Pons (tissue), 1 donor: ENCODE measurements around the gene ROM1.
"Not testable (repeated sequence)": the region's sequence is repeated elsewhere in the genome, so short reads cannot be mapped to it uniquely, and the experiment has no call there.

Experiments used
- DNase-seq: peaks from one replicate; pipeline ENCODE4 v3.0.0-alpha.2; 2016; ENCODE audit warnings: low spot score

Gene ROM1

GRCh38 chr11:62610403-62610802 lies 2.7 kb upstream of the ROM1 start:
- DNase-seq: no peak

GRCh38 chr11:62610814-62611704 lies 2.0 kb upstream of the ROM1 start:
- no peak for DNase-seq

- no peak for DNase-seq
These were observed 1.2 kb upstream of the ROM1 start for GRCh38 chr11:62611705-62612365.

- no peak for DNase-seq
These were observed 278 bp downstream of the ROM1 start for GRCh38 chr11:62613291-62613778.

- no peak for DNase-seq
These were observed 1.2 kb downstream of the ROM1 start for GRCh38 chr11:62614275-62614674.

- no peak for DNase-seq
These were observed 2.5 kb downstream of the ROM1 start for GRCh38 chr11:62615521-62615920.

GRCh38 chr11:62616957-62617356 lies 3.9 kb downstream of the ROM1 start:
- not testable (repeated sequence) for DNase-seq

- no peak for DNase-seq
These were observed 8.0 kb downstream of the ROM1 start for GRCh38 chr11:62621027-62621566.

- DNase-seq: peak; percentile 98
These were observed 8.8 kb downstream of the ROM1 start, which contains the start of gene B3GAT3 for GRCh38 chr11:62621567-62622470. Gene B3GAT3, minus strand, starts transcription at chr11:62621986. Its CDS starts 39 bp downstream, at chr11:62621947.

GRCh38 chr11:62622476-62623089 lies 9.5 kb downstream of the ROM1 start:
- no peak for DNase-seq

- no peak for DNase-seq
These were observed 14.7 kb downstream of the ROM1 start for GRCh38 chr11:62627713-62628112.

GRCh38 chr11:62632492-62632891 lies 19.4 kb downstream of the ROM1 start:
- DNase-seq: no peak

GRCh38 chr11:62644220-62644619 lies 31.2 kb downstream of the ROM1 start:
- DNase-seq: no peak

- DNase-seq: no peak
These were observed 32.6 kb downstream of the ROM1 start for GRCh38 chr11:62645671-62645945.

GRCh38 chr11:62645946-62646824 lies 33.1 kb downstream of the ROM1 start, which contains the start of gene GANAB:
Gene GANAB, minus strand, starts transcription at chr11:62646613. Its CDS starts 14 bp downstream, at chr11:62646599.
- DNase-seq: peak; percentile 98

GRCh38 chr11:62646825-62647608 lies 34.0 kb downstream of the ROM1 start:
- no peak for DNase-seq

- no peak for DNase-seq
These were observed 34.5 kb downstream of the ROM1 start for GRCh38 chr11:62647609-62648005.

- no peak for DNase-seq
These were observed 35.3 kb downstream of the ROM1 start for GRCh38 chr11:62648185-62648966.

- DNase-seq: no peak
These were observed 35.9 kb downstream of the ROM1 start for GRCh38 chr11:62648967-62649364.
